HepG2 (cell line): ENCODE measurements around the gene TOR4A. TPM values are rescaled to one million over a fixed set of nuclear protein-coding genes. Genes with fewer than 3 reads are reported as not detected.

Source experiments
- AGO1 ChIP-seq: fragments of 200-400 bp; formaldehyde crosslinking; IDR thresholded peaks from 2 replicates; pipeline ENCODE4 v1.6.1; 2017; ENCODE audit warnings: mild to moderate bottlenecking, low read depth, low read length, moderate library complexity; ENCODE audit not compliant: poor library complexity, severe bottlenecking
- ATM ChIP-seq: fragments of 450-650 bp; IDR thresholded peaks from 2 replicates; pipeline ENCODE4 v1.7.1; 2017; ENCODE audit warnings: mild to moderate bottlenecking, borderline replicate concordance
- BCLAF1 ChIP-seq: fragments of 450-650 bp; IDR thresholded peaks from 2 replicates; pipeline ENCODE4 v1.6.1; 2017; ENCODE audit warnings: mild to moderate bottlenecking
- CBX5 ChIP-seq: sonication (generic); formaldehyde crosslinking; IDR thresholded peaks from 2 replicates; pipeline ENCODE4 v1.4.0; 2020; ENCODE audit warnings: missing genetic modification reagents, borderline replicate concordance
- CREM ChIP-seq, 2 experiments: sonication (generic) in 1 of 2; formaldehyde crosslinking in 1 of 2; IDR thresholded peaks; 2 replicates each; pipeline versions ENCODE4 v1.4.0 to v1.6.1; 2016 to 2020; ENCODE audit warnings: antibody characterized with exemption in 1 of 2, mild to moderate bottlenecking in 1 of 2, missing genetic modification reagents in 1 of 2
- DR1 ChIP-seq: sonication (generic); formaldehyde crosslinking; IDR thresholded peaks from 2 replicates; pipeline ENCODE4 v1.8.0; 2021; ENCODE audit warnings: mild to moderate bottlenecking, missing genetic modification reagents, inconsistent platforms
- ELF1 ChIP-seq: sonication (generic); formaldehyde crosslinking; IDR thresholded peaks from 2 replicates; pipeline ENCODE4 v1.4.0; 2020; ENCODE audit warnings: missing genetic modification reagents
- ELK4 ChIP-seq: sonication (generic); formaldehyde crosslinking; IDR thresholded peaks from 2 replicates; pipeline ENCODE4 v1.9.0; 2021; ENCODE audit warnings: missing genetic modification reagents, borderline replicate concordance
- ISX ChIP-seq: sonication (generic); formaldehyde crosslinking; conservative IDR thresholded peaks from 2 replicates; pipeline ENCODE4 v1.5.0; 2020; ENCODE audit warnings: missing genetic modification reagents
- JARID2 ChIP-seq: sonication (generic); formaldehyde crosslinking; IDR thresholded peaks from 2 replicates; pipeline ENCODE4 v1.8.1; 2023; ENCODE audit warnings: missing genetic modification reagents, inconsistent platforms; ENCODE audit not compliant: insufficient replicate concordance
- MAFK ChIP-seq, 2 experiments: IDR thresholded peaks in 1 of 2; conservative IDR thresholded peaks in 1 of 2; 2 replicates each; pipeline ENCODE4 v1.6.1; 2011; ENCODE audit warnings: improper control_type of control experiment in 2 of 2, low read length in 2 of 2
- MLXIP ChIP-seq: sonication (generic); formaldehyde crosslinking; IDR thresholded peaks from 2 replicates; pipeline ENCODE4 v1.9.0; 2021; ENCODE audit warnings: missing genetic modification reagents, borderline replicate concordance
- NFATC3 ChIP-seq: sonication (generic); formaldehyde crosslinking; IDR thresholded peaks from 2 replicates; pipeline ENCODE4 v1.5.1; 2020; ENCODE audit warnings: mild to moderate bottlenecking, missing genetic modification reagents
- SP4 ChIP-seq: sonication (generic); formaldehyde crosslinking; IDR thresholded peaks from 2 replicates; pipeline ENCODE4 v1.8.1; 2023; ENCODE audit warnings: mild to moderate bottlenecking, missing genetic modification reagents
- STAG1 ChIP-seq: sonication (generic); formaldehyde crosslinking; IDR thresholded peaks from 2 replicates; pipeline ENCODE4 v1.4.0; 2020; ENCODE audit warnings: missing genetic modification reagents
- ZMYM4 ChIP-seq: sonication (generic); formaldehyde crosslinking; IDR thresholded peaks from 2 replicates; pipeline ENCODE4 v1.8.1; 2023; ENCODE audit warnings: mild to moderate bottlenecking, missing genetic modification reagents
- ZNF543 ChIP-seq: sonication (generic); formaldehyde crosslinking; IDR thresholded peaks from 2 replicates; pipeline ENCODE4 v1.4.0; 2020; ENCODE audit warnings: mild to moderate bottlenecking, missing genetic modification reagents
- ZNF615 ChIP-seq: sonication (generic); formaldehyde crosslinking; IDR thresholded peaks from 2 replicates; pipeline ENCODE4 v1.5.0; 2020; ENCODE audit warnings: mild to moderate bottlenecking, missing genetic modification reagents, borderline replicate concordance
- ZNF639 ChIP-seq: conservative IDR thresholded peaks from 2 replicates; pipeline ENCODE4 v1.6.1; 2018; ENCODE audit warnings: missing genetic modification reagents
- ZNF768 ChIP-seq: sonication (generic); formaldehyde crosslinking; IDR thresholded peaks from 2 replicates; pipeline ENCODE4 v1.4.0; 2020; ENCODE audit warnings: missing genetic modification reagents
- polyA plus RNA-seq, 8 experiments: library from polyadenylated mRNA; depleted of rRNA in 3 of 8; stranded (reverse) in 7 of 8; unstranded in 1 of 8; fragments of >200 nt; fragmentation: Illumina TruSeq in 4 of 8; extraction: Trizol in 4 of 8; gene quantifications; 2 replicates each; pipeline versions ENCODE4 v1.2.1 to v1.2.3, GENCODE V29; 2011 to 2016; ENCODE audit warnings: low read depth in 4 of 8, missing spikeins in 1 of 8, mixed read lengths in 1 of 8; ENCODE audit not compliant: insufficient read depth in 1 of 8
- total RNA-seq, 5 experiments: library from RNA; depleted of rRNA; stranded (reverse); fragments of >200 nt; fragmentation: Illumina TruSeq; extraction: Trizol; gene quantifications; 2 replicates each; pipeline ENCODE4 v1.2.3, GENCODE V29; 2016; ENCODE audit warnings: low read depth in 1 of 5

TOR4A gene
- total and polyA plus RNA-seq, 2 of the 13 experiments (the other 11 are each of a cell fraction or from before 2014, with no cell fraction given): 11.1 to 14.2 TPM

GRCh38 chr9:137236238-137236935 lies 41.1 kb upstream of the TOR4A start (continued):
- TF ChIP-seq ELF1 (CRISPR knock-in tag) (peak; percentile 49), JARID2 (CRISPR knock-in tag) (no peak), CBX5 (peak; percentile 29; the same call in 1 of the 2 replicates), AGO1 (peak; percentile 92), MLXIP (CRISPR knock-in tag) (no peak), MAFK (conservative IDR thresholded peaks at IDR 0.05 in 1 of 2, IDR thresholded peaks at IDR 0.05 in 1 of 2; ENCODE audit: low read length in 2 of 2) (no peak), DR1 (CRISPR knock-in tag) (peak; percentile 33; the same call in 1 of the 2 replicates), ZNF768 (CRISPR knock-in tag) (no peak), ATM (no peak), ZMYM4 (peak; percentile 67), NFATC3 (CRISPR knock-in tag) (no peak), ZNF639 (no peak), ELK4 (CRISPR knock-in tag) (no peak), ZNF615 (CRISPR knock-in tag) (no peak; the same call in 1 of the 2 replicates), STAG1 (CRISPR knock-in tag) (peak; percentile 91), BCLAF1 (no peak), ISX (CRISPR knock-in tag) (no peak), CREM (IDR thresholded peaks at IDR 0.05) (peak; percentile 59; the same call in 1 of the 2 replicates), CREM (CRISPR knock-in tag; IDR thresholded peaks at IDR 0.05) (no peak), ZNF543 (CRISPR knock-in tag) (no peak; the same call in 1 of the 2 replicates), SP4 (peak; percentile 65)
